SU-DHL-6 (cell line): ENCODE data around the gene KRTAP10-11.
"Not testable (repeated sequence)": the region's sequence is repeated elsewhere in the genome, so short reads cannot be mapped to it uniquely, and the experiment has no call there.

Source experiments
- H2AFZ ChIP-seq: fragments of 200-600 bp; sonication (generic); 2 replicates; pipeline ENCODE4 v1.6.1; 2014; ENCODE audit warnings: low read depth, mild to moderate bottlenecking, moderate library complexity, mixed read lengths, antibody characterized with exemption, low read length; ENCODE audit not compliant: severe bottlenecking
- H3F3A ChIP-seq: fragments of 200-600 bp; shearing (Covaris generic); 2 replicates; pipeline ENCODE4 v1.6.0; 2016; ENCODE audit warnings: antibody characterized with exemption, mild to moderate bottlenecking; ENCODE audit not compliant: insufficient read depth
- H3K27ac ChIP-seq: fragments of 200-600 bp; sonication (generic); 2 replicates; pipeline ENCODE4 v1.5.1; 2016; ENCODE audit warnings: low read depth, mild to moderate bottlenecking, low read length, moderate library complexity, mixed read lengths
- H3K27me3 ChIP-seq: fragments of 200-600 bp; sonication (generic), shearing (Covaris generic); 2 replicates; pipeline ENCODE4 v1.6.0; 2014; ENCODE audit warnings: mild to moderate bottlenecking, low read length
- H3K36me3 ChIP-seq: fragments of 200-600 bp; sonication (generic); 2 replicates; pipeline ENCODE4 v1.6.1; 2014; ENCODE audit warnings: mild to moderate bottlenecking, low read length, mixed read lengths
- H3K4me2 ChIP-seq: fragments of 300-600, 200-600 bp; shearing (Covaris generic), sonication (generic); 2 replicates; pipeline ENCODE4 v1.6.0; 2014; ENCODE audit warnings: low read length, low read depth, mild to moderate bottlenecking; ENCODE audit not compliant: poor library complexity, severe bottlenecking
- H3K4me3 ChIP-seq: fragments of 200-600 bp; sonication (generic); 2 replicates; pipeline ENCODE4 v1.5.1; 2014; ENCODE audit warnings: antibody characterized with exemption, low read length, mild to moderate bottlenecking, mixed read lengths; ENCODE audit not compliant: insufficient read depth, poor library complexity, severe bottlenecking
- H3K79me2 ChIP-seq: fragments of 200-600 bp; sonication (generic); 2 replicates; pipeline ENCODE4 v1.6.1; 2014; ENCODE audit warnings: mild to moderate bottlenecking, low read length, moderate library complexity; ENCODE audit not compliant: insufficient read depth
- H3K9ac ChIP-seq: fragments of 200-600 bp; sonication (generic); 2 replicates; pipeline ENCODE4 v1.7.0; 2014; ENCODE audit warnings: mild to moderate bottlenecking, low read length
- H3K9me2 ChIP-seq: fragments of 200-600 bp; sonication (generic); replicated peaks from 2 replicates; pipeline ENCODE4 v1.6.1; 2014; ENCODE audit warnings: low read length; ENCODE audit not compliant: insufficient read depth
- H3K9me3 ChIP-seq: fragments of 200-600 bp; sonication (generic); 2 replicates; pipeline ENCODE4 v1.6.1; 2014; ENCODE audit warnings: low read length, mixed read lengths; ENCODE audit not compliant: insufficient read depth
- H4K20me1 ChIP-seq: fragments of 200-600 bp; sonication (generic); 2 replicates; pipeline ENCODE4 v1.6.1; 2014; ENCODE audit warnings: low read depth, mild to moderate bottlenecking, antibody characterized with exemption, low read length, moderate library complexity, mixed read lengths
- EZH2phosphoT487 ChIP-seq: fragments of 200-600 bp; sonication (generic), shearing (Covaris generic); conservative IDR thresholded peaks from 2 replicates; pipeline ENCODE4 v1.6.1; 2018; ENCODE audit warnings: mild to moderate bottlenecking, antibody characterized with exemption, low read length, moderate library complexity, mixed read lengths
- TF ChIP-seq, protein P1 (sequence below): fragments of 200-600 bp; sonication (generic); IDR thresholded peaks from one replicate; pipeline ENCODE4 v1.5.1; 2017; ENCODE audit warnings: antibody characterized with exemption, mild to moderate bottlenecking, low read length, moderate library complexity; ENCODE audit not compliant: insufficient read depth, poor library complexity, severe bottlenecking

The KRTAP10-11 gene

GRCh38 chr21:44637018-44637850 lies 9.0 kb upstream of the KRTAP10-11 start, which contains the start of gene KRTAP10-10:
Gene KRTAP10-10, plus strand, starts transcription at chr21:44637356. Its CDS starts 62 bp downstream, at chr21:44637418.
- H3K79me2 ChIP-seq: no peaks in the 10 kb centered on the region
- no peaks in the 10 kb centered on the region for H4K20me1 ChIP-seq
- no peak within 1 kb of the TSS for H3K9ac ChIP-seq
- no peaks in the 10 kb centered on the region for H3K27me3 ChIP-seq
- H3K4me2 ChIP-seq: no peak within 1 kb of the TSS
- H3K9me3 ChIP-seq: no peaks in the 10 kb centered on the region
- H3K36me3 ChIP-seq: no peaks in the 10 kb centered on the region
- no peak within 1 kb of the TSS for H2AFZ ChIP-seq
- H3K9me2 ChIP-seq: no peaks in the 10 kb centered on the region
- TF ChIP-seq, protein P1, sequence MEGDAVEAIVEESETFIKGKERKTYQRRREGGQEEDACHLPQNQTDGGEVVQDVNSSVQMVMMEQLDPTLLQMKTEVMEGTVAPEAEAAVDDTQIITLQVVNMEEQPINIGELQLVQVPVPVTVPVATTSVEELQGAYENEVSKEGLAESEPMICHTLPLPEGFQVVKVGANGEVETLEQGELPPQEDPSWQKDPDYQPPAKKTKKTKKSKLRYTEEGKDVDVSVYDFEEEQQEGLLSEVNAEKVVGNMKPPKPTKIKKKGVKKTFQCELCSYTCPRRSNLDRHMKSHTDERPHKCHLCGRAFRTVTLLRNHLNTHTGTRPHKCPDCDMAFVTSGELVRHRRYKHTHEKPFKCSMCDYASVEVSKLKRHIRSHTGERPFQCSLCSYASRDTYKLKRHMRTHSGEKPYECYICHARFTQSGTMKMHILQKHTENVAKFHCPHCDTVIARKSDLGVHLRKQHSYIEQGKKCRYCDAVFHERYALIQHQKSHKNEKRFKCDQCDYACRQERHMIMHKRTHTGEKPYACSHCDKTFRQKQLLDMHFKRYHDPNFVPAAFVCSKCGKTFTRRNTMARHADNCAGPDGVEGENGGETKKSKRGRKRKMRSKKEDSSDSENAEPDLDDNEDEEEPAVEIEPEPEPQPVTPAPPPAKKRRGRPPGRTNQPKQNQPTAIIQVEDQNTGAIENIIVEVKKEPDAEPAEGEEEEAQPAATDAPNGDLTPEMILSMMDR: no peak
- no peak for TF ChIP-seq EZH2phosphoT487
- no peak within 1 kb of the TSS for H3K27ac ChIP-seq
- H3F3A ChIP-seq: no peaks in the 10 kb centered on the region
- no peak within 1 kb of the TSS for H3K4me3 ChIP-seq

GRCh38 chr21:44637851-44638348 lies 8.3 kb upstream of the KRTAP10-11 start:
- not testable (repeated sequence) for H3F3A ChIP-seq, H3K36me3 ChIP-seq, H3K9ac ChIP-seq, H3K27ac ChIP-seq, H3K9me2 ChIP-seq, H2AFZ ChIP-seq, H3K4me2 ChIP-seq, H3K27me3 ChIP-seq, H3K79me2 ChIP-seq, H3K4me3 ChIP-seq, H4K20me1 ChIP-seq, H3K9me3 ChIP-seq

- H3F3A ChIP-seq, H3K9me3 ChIP-seq, H3K36me3 ChIP-seq, H3K27me3 ChIP-seq, H3K4me3 ChIP-seq, H3K79me2 ChIP-seq, H3K4me2 ChIP-seq, H3K9ac ChIP-seq, H4K20me1 ChIP-seq, H3K27ac ChIP-seq, H2AFZ ChIP-seq, H3K9me2 ChIP-seq: not testable (repeated sequence)
These were observed 7.5 kb upstream of the KRTAP10-11 start for GRCh38 chr21:44638506-44639330.

- H3K36me3 ChIP-seq: no peaks in the 10 kb centered on the region
- no peak overlapping the region for H3K27ac ChIP-seq
- H3K9me2 ChIP-seq: no peaks in the 10 kb centered on the region
- no peaks in the 10 kb centered on the region for H3K79me2 ChIP-seq
- no peak for TF ChIP-seq EZH2phosphoT487
- TF ChIP-seq, protein P1: no peak
- H3K4me3 ChIP-seq: no peak overlapping the region
- H2AFZ ChIP-seq: no peak overlapping the region
- no peak overlapping the region for H3K4me2 ChIP-seq
- H3K27me3 ChIP-seq: no peaks in the 10 kb centered on the region
- H3K9ac ChIP-seq: no peak overlapping the region
- peaks cover 4% of the 10 kb centered on the region; the same call in 1 of the 2 replicates for H3K9me3 ChIP-seq
- H4K20me1 ChIP-seq: no peaks in the 10 kb centered on the region
- no peaks in the 10 kb centered on the region for H3F3A ChIP-seq
These were observed 6.9 kb upstream of the KRTAP10-11 start for GRCh38 chr21:44639331-44639655.
